Osteoblast (primary cell): ENCODE data around the gene XYLT1. TPM values are rescaled to one million over a fixed set of nuclear protein-coding genes. Genes with fewer than 3 reads are reported as not detected.
A peak's percentile ranks its signal among the peaks of the same experiment; 100 is the strongest.

Experiments used
- DNase-seq: peaks from one replicate; pipeline ENCODE4 v3.0.0; 2011; ENCODE audit warnings: low spot score, mixed read lengths; ENCODE audit not compliant: insufficient read length; ENCODE audit errors: missing footprints
- H2AFZ ChIP-seq: 2 replicates; pipeline ENCODE4 v1.6.0; 2011; ENCODE audit warnings: mild to moderate bottlenecking, low read length
- H3K27ac ChIP-seq: 2 replicates; pipeline ENCODE4 v1.5.1; 2011; ENCODE audit warnings: mild to moderate bottlenecking, low read depth, low read length, moderate library complexity
- H3K27me3 ChIP-seq: 2 replicates; pipeline ENCODE4 v1.6.0; 2012; ENCODE audit warnings: mild to moderate bottlenecking, control low read depth, inconsistent platforms, low read length, moderate library complexity; ENCODE audit not compliant: insufficient read depth
- H3K36me3 ChIP-seq: 2 replicates; pipeline ENCODE4 v1.5.1; 2011; ENCODE audit warnings: mild to moderate bottlenecking, low read length, control low read depth, moderate library complexity; ENCODE audit not compliant: insufficient read depth
- H3K4me1 ChIP-seq: 2 replicates; pipeline ENCODE4 v1.5.1; 2011; ENCODE audit warnings: mild to moderate bottlenecking, low read length, control low read depth, moderate library complexity; ENCODE audit not compliant: insufficient read depth
- H3K4me2 ChIP-seq: 2 replicates; pipeline ENCODE4 v1.6.0; 2011; ENCODE audit warnings: mild to moderate bottlenecking, low read length; ENCODE audit not compliant: insufficient read depth
- H3K4me3 ChIP-seq: fragments of 200-600 bp; sonication (generic); 3 replicates; pipeline ENCODE4 v1.5.1; 2012; ENCODE audit warnings: mild to moderate bottlenecking, low read length, inconsistent platforms; ENCODE audit not compliant: insufficient read depth
- H3K79me2 ChIP-seq: 2 replicates; pipeline ENCODE4 v1.6.0; 2012; ENCODE audit warnings: mild to moderate bottlenecking, low read length, control low read depth, inconsistent platforms; ENCODE audit not compliant: insufficient read depth
- H3K9me3 ChIP-seq: 2 replicates; pipeline ENCODE4 v1.5.1; 2011; ENCODE audit warnings: low read depth, low read length, control low read depth
- H4K20me1 ChIP-seq: 2 replicates; pipeline ENCODE4 v1.6.0; 2012; ENCODE audit warnings: mild to moderate bottlenecking, low read length, control low read depth; ENCODE audit not compliant: insufficient read depth
- total RNA-seq: library from RNA; depleted of rRNA; stranded (reverse); fragments of >200 nt; gene quantifications from 2 replicates; pipeline ENCODE4 v1.2.3, GENCODE V29; 2012
- TF ChIP-seq, protein P1 (sequence below): IDR thresholded peaks from 2 replicates; pipeline ENCODE4 v1.5.1; 2011; ENCODE audit warnings: mild to moderate bottlenecking, low read depth, low read length, moderate library complexity; ENCODE audit errors: extremely low read depth

The XYLT1 gene
- total RNA-seq, 1 donor: 43.4 TPM

DNA sequence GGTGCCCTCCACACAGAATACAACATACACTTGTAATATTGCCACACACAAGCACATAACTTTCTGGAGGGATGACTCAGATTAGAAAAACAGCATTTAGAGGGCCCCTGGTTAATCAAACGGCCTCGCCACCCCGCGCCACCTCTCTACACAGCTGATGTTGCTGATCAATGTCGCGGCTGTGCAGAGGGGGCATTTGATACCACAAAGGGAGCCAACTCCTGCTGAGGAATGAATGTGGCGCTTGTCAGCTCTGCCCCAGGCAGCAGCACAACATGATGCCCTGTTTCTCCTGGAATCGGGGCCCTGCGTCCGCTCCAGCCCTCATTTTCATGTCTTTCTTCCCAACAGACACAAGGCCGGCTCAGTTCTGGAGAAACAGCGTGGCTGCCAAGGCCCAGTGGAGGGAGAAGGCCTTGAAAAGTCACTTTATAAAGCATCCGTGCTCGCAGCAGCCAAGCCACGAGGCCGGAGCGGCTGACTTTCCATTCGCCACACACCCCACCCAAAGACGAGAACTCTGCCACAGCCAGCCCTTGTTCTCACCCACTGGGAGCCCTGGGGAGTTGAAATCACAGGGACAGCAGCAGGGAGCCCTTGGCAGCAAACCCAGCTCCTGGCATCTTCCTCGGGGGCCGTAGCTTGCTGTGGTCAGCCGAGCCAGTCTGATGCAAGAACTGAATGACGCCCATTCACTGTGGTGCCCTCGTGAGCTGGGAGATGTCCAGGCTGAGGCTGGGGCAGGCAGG is 65.6 kb downstream of the XYLT1 start:
- peaks cover 27% of the 10 kb centered on the region for H3K79me2 ChIP-seq
- peaks cover 14% of the 10 kb centered on the region for H4K20me1 ChIP-seq
- peak overlapping the region; percentile 89 for H2AFZ ChIP-seq

DNA sequence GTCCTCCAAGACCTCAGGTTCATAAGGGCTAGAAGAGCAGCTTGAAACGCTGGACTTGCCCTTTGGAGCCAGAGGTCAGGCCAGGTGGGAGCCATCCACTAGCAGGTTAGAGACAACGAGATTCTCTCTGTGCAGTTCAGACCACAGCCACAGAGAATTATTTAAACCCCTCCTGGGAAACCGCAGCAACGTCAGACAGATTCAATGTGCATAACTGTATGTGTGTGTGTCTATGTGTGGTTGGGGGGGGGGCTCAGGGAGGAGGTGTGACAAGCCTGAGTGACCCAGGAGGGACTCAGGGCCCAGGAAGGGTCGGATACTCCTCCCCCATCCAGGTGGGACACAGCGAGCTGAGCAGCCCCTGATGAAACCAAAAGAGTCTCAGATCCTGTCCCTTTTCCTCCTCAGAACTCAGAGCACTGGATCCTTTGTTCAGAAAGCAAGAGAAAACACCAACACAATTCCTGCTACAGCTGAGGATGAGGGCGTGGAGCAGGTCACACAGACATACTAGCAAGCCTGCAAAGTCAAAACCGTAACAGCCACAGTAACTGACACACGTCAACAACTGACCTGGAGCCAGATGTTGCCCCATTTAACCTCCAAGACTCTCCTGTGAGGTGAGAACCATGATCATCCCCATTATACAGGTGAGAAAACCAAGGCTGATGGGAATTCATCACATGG is 66.8 kb downstream of the XYLT1 start:
- Histone ChIP-seq H2AFZ (no peak overlapping the region), H3K9me3 (no peaks in the 10 kb centered on the region), H4K20me1 (peaks cover 14% of the 10 kb centered on the region), H3K79me2 (peaks cover 23% of the 10 kb centered on the region), H3K4me2 (no peak overlapping the region), H3K36me3 (no peaks in the 10 kb centered on the region), H3K4me3 (no peak overlapping the region), H3K27ac (no peak overlapping the region), H3K27me3 (no peaks in the 10 kb centered on the region), H3K4me1 (peaks cover 26% of the 10 kb centered on the region)
- DNase-seq: no peak
- TF ChIP-seq, protein P1, sequence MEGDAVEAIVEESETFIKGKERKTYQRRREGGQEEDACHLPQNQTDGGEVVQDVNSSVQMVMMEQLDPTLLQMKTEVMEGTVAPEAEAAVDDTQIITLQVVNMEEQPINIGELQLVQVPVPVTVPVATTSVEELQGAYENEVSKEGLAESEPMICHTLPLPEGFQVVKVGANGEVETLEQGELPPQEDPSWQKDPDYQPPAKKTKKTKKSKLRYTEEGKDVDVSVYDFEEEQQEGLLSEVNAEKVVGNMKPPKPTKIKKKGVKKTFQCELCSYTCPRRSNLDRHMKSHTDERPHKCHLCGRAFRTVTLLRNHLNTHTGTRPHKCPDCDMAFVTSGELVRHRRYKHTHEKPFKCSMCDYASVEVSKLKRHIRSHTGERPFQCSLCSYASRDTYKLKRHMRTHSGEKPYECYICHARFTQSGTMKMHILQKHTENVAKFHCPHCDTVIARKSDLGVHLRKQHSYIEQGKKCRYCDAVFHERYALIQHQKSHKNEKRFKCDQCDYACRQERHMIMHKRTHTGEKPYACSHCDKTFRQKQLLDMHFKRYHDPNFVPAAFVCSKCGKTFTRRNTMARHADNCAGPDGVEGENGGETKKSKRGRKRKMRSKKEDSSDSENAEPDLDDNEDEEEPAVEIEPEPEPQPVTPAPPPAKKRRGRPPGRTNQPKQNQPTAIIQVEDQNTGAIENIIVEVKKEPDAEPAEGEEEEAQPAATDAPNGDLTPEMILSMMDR: no peak

More for the DNA sequence above, 65.6 kb downstream of the XYLT1 start:
- Histone ChIP-seq H3K36me3 (no peaks in the 10 kb centered on the region), H3K27ac (peak overlapping the region; percentile 99), H3K9me3 (no peaks in the 10 kb centered on the region), H3K4me3 (peak overlapping the region; percentile 59), H3K4me1 (peaks cover 26% of the 10 kb centered on the region), H3K27me3 (no peaks in the 10 kb centered on the region), H3K4me2 (peak overlapping the region; percentile 76)
- peak; percentile 91 for DNase-seq
- TF ChIP-seq, protein P1: no peak

DNA sequence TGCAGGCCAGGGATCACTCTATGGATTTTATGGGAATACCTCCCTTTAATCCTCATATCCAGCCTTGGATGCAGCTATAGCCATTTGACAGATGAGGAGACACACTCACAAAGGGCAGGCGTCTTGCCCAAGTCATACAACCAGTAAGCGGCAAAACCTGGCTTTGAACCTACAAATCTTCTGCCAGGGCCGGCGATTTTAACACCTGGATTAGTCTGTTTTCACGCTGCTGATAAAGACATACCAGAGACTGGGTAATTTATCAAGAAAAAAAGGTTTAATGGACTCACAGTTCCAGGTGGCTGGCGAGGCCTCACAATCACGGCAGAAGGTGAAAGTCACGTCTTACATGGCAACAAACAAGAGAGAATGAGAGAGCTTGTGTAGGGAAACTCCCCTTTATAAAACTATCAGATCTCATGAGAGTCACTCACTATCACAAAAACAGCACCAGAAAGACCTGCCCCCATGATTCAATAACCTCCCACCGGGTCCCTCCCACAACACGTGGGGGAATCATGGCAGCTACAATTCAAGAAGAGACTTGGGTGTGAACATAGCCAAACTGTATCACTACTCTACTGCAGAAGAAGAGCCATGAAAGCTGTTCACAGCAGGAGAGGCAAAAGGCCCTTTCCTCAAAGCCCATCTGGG is 67.5 kb downstream of the XYLT1 start:
- no peak overlapping the region for H3K4me3 ChIP-seq
- peaks cover 26% of the 10 kb centered on the region for H3K4me1 ChIP-seq
- H3K27ac ChIP-seq: no peak overlapping the region
- no peak overlapping the region for H2AFZ ChIP-seq
- peaks cover 21% of the 10 kb centered on the region for H3K79me2 ChIP-seq
- TF ChIP-seq, protein P1: no peak
- no peaks in the 10 kb centered on the region for H3K9me3 ChIP-seq
- no peak for DNase-seq
- H3K36me3 ChIP-seq: no peaks in the 10 kb centered on the region
- no peaks in the 10 kb centered on the region for H3K27me3 ChIP-seq
- no peak overlapping the region for H3K4me2 ChIP-seq
- H4K20me1 ChIP-seq: peaks cover 14% of the 10 kb centered on the region

DNA sequence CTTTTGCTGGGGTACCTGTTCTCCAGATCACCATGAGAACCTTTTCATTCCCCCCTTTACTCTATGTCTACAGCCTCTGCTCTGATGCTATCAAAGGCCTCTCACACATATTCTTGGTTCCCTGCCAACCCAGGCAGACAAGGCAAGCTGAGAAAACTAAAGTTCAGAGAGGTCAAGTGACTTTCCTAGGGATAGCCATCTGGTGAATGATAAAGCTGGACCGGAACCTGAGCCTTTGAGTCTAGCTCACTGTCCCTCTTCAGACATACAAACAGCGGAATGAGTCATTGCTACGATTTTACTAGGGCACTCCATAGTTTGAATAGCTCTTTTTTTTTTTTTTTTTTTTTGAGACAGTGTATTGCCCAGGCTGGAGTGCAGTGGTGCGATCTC is 73.3 kb downstream of the XYLT1 start:
- Histone ChIP-seq H3K9me3 (no peaks in the 10 kb centered on the region), H3K27ac (no peak overlapping the region), H3K4me2 (no peak overlapping the region), H2AFZ (no peak overlapping the region), H4K20me1 (peaks cover 20% of the 10 kb centered on the region), H3K4me3 (no peak overlapping the region), H3K36me3 (no peaks in the 10 kb centered on the region), H3K4me1 (peaks cover 7% of the 10 kb centered on the region), H3K27me3 (no peaks in the 10 kb centered on the region), H3K79me2 (peaks cover 17% of the 10 kb centered on the region)
- TF ChIP-seq, protein P1: no peak
- peak; percentile 86 for DNase-seq
